HUES6 (cell line): Measurements from ENCODE around the gene PON3.
"Not testable (repeated sequence)": the region's sequence is repeated elsewhere in the genome, so short reads cannot be mapped to it uniquely, and the experiment has no call there.

Experiments used
- H3K27ac ChIP-seq: 2 replicates; pipeline ENCODE4 v1.7.0; 2013; ENCODE audit warnings: low read depth, mild to moderate bottlenecking, low read length, inconsistent platforms
- H3K27me3 ChIP-seq: 2 replicates; pipeline ENCODE4 v1.6.1; 2013; ENCODE audit warnings: low read length; ENCODE audit not compliant: control insufficient read depth, insufficient read depth
- H3K36me3 ChIP-seq: 2 replicates; pipeline ENCODE4 v1.6.1; 2013; ENCODE audit warnings: low read length; ENCODE audit not compliant: control insufficient read depth, insufficient read depth
- H3K4me1 ChIP-seq: 2 replicates; pipeline ENCODE4 v1.6.1; 2013; ENCODE audit warnings: low read length; ENCODE audit not compliant: control insufficient read depth, insufficient read depth
- H3K4me3 ChIP-seq: 2 replicates; pipeline ENCODE4 v1.5.1; 2013; ENCODE audit warnings: low read depth, low read length
- H3K9ac ChIP-seq: one replicate; pipeline ENCODE4 v1.6.1; 2013; ENCODE audit warnings: mild to moderate bottlenecking, low read length
- H3K9me3 ChIP-seq: 2 replicates; pipeline ENCODE4 v1.6.1; 2013; ENCODE audit warnings: low read depth, low read length; ENCODE audit not compliant: control insufficient read depth, insufficient read depth

The PON3 gene

GRCh38 chr7:95379457-95379856 is 16.7 kb downstream of the PON3 start:
- H3K4me3 ChIP-seq, H3K27ac ChIP-seq, H3K4me1 ChIP-seq: not testable (repeated sequence)

GRCh38 chr7:95376632-95377400 is 19.4 kb downstream of the PON3 start:
- no peak overlapping the region for H3K4me3 ChIP-seq
- no peaks in the 10 kb centered on the region for H3K36me3 ChIP-seq
- no peak overlapping the region for H3K27ac ChIP-seq
- H3K27me3 ChIP-seq = no peaks in the 10 kb centered on the region
- H3K9ac ChIP-seq = no peak overlapping the region
- H3K4me1 ChIP-seq = no peaks in the 10 kb centered on the region
- H3K9me3 ChIP-seq = peaks cover 31% of the 10 kb centered on the region

More at GRCh38 chr7:95379457-95379856, 16.7 kb downstream of the PON3 start:
- not testable (repeated sequence) for H3K36me3 ChIP-seq, H3K9ac ChIP-seq, H3K27me3 ChIP-seq
- H3K9me3 ChIP-seq = peaks cover 22% of the 10 kb centered on the region

GRCh38 chr7:95375591-95376257 is 20.5 kb downstream of the PON3 start:
- no peak overlapping the region for H3K9ac ChIP-seq
- no peaks in the 10 kb centered on the region for H3K4me1 ChIP-seq
- no peak overlapping the region for H3K27ac ChIP-seq
- no peak overlapping the region for H3K4me3 ChIP-seq
- no peaks in the 10 kb centered on the region for H3K27me3 ChIP-seq
- H3K36me3 ChIP-seq = no peaks in the 10 kb centered on the region
- peaks cover 31% of the 10 kb centered on the region for H3K9me3 ChIP-seq

GRCh38 chr7:95373323-95373722 is 22.9 kb downstream of the PON3 start:
- Histone ChIP-seq H3K4me1 (no peaks in the 10 kb centered on the region), H3K9me3 (peaks cover 21% of the 10 kb centered on the region; the same call in 1 of the 2 replicates), H3K27me3 (no peaks in the 10 kb centered on the region), H3K4me3 (no peak overlapping the region), H3K9ac (no peak overlapping the region), H3K27ac (no peak overlapping the region), H3K36me3 (no peaks in the 10 kb centered on the region)

GRCh38 chr7:95368235-95368634 is 27.9 kb downstream of the PON3 start:
- H3K4me3 ChIP-seq = no peak overlapping the region
- no peak overlapping the region for H3K9ac ChIP-seq
- no peaks in the 10 kb centered on the region for H3K27me3 ChIP-seq
- H3K4me1 ChIP-seq = no peaks in the 10 kb centered on the region
- no peaks in the 10 kb centered on the region for H3K9me3 ChIP-seq
- H3K27ac ChIP-seq = no peak overlapping the region
- H3K36me3 ChIP-seq = no peaks in the 10 kb centered on the region

GRCh38 chr7:95367606-95368005 is 28.6 kb downstream of the PON3 start:
- H3K27ac ChIP-seq = no peak overlapping the region

GRCh38 chr7:95365151-95365550 is 31.0 kb downstream of the PON3 start:
- no peaks in the 10 kb centered on the region for H3K9me3 ChIP-seq
- no peaks in the 10 kb centered on the region for H3K27me3 ChIP-seq
- no peak overlapping the region for H3K4me3 ChIP-seq
- H3K4me1 ChIP-seq = no peaks in the 10 kb centered on the region
- H3K9ac ChIP-seq = no peak overlapping the region
- no peak overlapping the region for H3K27ac ChIP-seq
- H3K36me3 ChIP-seq = no peaks in the 10 kb centered on the region

More at GRCh38 chr7:95367606-95368005, 28.6 kb downstream of the PON3 start:
- Histone ChIP-seq H3K9me3 (no peaks in the 10 kb centered on the region), H3K4me1 (no peaks in the 10 kb centered on the region), H3K36me3 (no peaks in the 10 kb centered on the region), H3K4me3 (no peak overlapping the region), H3K9ac (no peak overlapping the region), H3K27me3 (no peaks in the 10 kb centered on the region)

GRCh38 chr7:95357623-95358022 is 38.6 kb downstream of the PON3 start:
- Histone ChIP-seq H3K27me3 (no peaks in the 10 kb centered on the region), H3K9me3 (no peaks in the 10 kb centered on the region), H3K36me3 (no peaks in the 10 kb centered on the region), H3K9ac (no peak overlapping the region), H3K4me3 (no peak overlapping the region), H3K27ac (no peak overlapping the region), H3K4me1 (no peaks in the 10 kb centered on the region)

- H3K9ac ChIP-seq = no peak overlapping the region
- H3K4me3 ChIP-seq = no peak overlapping the region
- peaks cover 13% of the 10 kb centered on the region for H3K4me1 ChIP-seq
- H3K36me3 ChIP-seq = no peaks in the 10 kb centered on the region
- H3K27me3 ChIP-seq = no peaks in the 10 kb centered on the region
- no peak overlapping the region for H3K27ac ChIP-seq
- H3K9me3 ChIP-seq = no peaks in the 10 kb centered on the region
Observed at GRCh38 chr7:95342642-95343307, 53.4 kb downstream of the PON3 start.

- Histone ChIP-seq H3K4me1 (peaks cover 13% of the 10 kb centered on the region), H3K27me3 (no peaks in the 10 kb centered on the region)
Observed at GRCh38 chr7:95342029-95342428, 54.1 kb downstream of the PON3 start.

GRCh38 chr7:95340491-95340890 is 55.7 kb downstream of the PON3 start:
- no peak overlapping the region for H3K4me3 ChIP-seq
- no peak overlapping the region for H3K9ac ChIP-seq
- peaks cover 13% of the 10 kb centered on the region for H3K4me1 ChIP-seq
- no peaks in the 10 kb centered on the region for H3K36me3 ChIP-seq
- H3K27me3 ChIP-seq = no peaks in the 10 kb centered on the region
- H3K27ac ChIP-seq = no peak overlapping the region
- no peaks in the 10 kb centered on the region for H3K9me3 ChIP-seq

More at GRCh38 chr7:95342029-95342428, 54.1 kb downstream of the PON3 start:
- Histone ChIP-seq H3K9ac (no peak overlapping the region), H3K4me3 (no peak overlapping the region), H3K9me3 (no peaks in the 10 kb centered on the region), H3K27ac (no peak overlapping the region), H3K36me3 (no peaks in the 10 kb centered on the region)
